ENCODE measurements around the gene RHOV.

The RHOV gene

DNA sequence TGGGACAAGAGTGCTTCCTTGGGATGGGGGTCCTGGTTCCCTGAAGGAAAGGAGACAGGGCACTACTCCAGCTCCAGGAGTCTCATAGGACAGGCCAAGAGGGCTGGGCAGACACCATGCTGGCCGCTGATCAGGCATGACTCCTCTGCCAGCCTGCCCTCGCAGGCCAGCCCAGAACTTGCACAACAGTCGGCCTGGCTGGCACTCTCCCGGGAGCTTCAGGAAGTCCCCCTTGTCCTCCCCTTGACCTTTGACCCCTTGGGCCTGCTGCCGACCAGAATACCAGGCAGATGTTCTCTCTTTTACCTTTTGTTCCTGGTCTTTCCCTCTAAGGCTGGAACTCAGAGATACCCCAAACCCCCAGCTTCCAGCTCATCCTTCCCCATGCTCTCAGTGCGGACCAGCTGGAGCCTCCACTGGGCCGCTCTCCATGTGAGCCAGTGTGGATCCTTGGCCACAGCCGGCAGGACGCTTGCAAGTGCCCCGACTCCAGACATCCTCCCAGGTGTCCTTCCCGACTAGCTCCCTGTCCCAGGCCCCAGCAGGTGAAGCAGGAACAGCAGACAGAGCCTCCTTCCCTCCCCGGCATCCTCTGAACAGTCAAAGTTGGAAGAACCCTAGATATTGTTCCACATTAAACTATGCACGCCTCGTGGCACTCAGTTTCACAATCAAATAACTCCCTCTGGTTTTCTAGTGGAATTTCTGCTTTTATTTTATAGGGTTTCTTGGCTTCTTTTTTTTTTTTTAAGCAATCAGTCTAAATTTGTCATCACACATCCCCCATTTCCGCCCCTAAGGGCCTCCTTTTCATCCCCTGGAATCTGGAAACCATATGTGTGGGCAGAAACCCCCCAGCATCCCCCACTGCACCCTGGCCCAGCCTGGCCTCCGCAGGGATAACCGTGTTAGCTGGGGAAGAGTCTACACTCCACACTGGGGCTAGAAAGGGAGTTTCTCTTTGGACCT, 35.9 kb upstream of the RHOV start:
- Mint-ChIP-seq H3K4me3 (no peak overlapping the region), H3K4me1 (ENCODE audit: low read depth) (peaks cover 6% of the 10 kb centered on the region), H3K27me3 (ENCODE audit: low read depth) (no peaks in the 10 kb centered on the region), H3K27ac (no peak overlapping the region), H3K36me3 (ENCODE audit: low read depth) (peaks cover 2% of the 10 kb centered on the region), H3K9me3 (no peaks in the 10 kb centered on the region)

DNA sequence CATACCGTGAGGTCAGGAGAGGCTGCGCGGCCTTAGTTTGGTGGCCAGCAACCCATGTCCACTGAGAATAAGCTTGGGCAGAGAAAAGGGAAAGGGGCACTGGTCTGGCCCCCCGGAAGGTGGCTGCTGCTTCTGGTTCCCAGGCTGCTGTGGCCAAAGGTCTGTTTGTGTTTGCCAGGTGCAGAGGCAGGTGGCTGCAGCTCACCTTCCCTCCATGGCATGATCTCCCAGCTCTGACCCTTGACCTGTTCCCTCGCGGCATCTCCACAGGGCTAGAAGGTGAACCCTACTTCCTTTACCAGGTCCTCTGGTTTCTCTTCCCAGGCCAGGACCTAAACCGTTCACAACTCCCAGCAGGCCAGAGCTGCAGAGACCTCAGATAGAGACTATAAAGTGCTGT, 34.1 kb upstream of the RHOV start:
- Mint-ChIP-seq H3K4me1 (ENCODE audit: low read depth) (peaks cover 20% of the 10 kb centered on the region), H3K4me3 (no peak overlapping the region), H3K36me3 (ENCODE audit: low read depth) (peaks cover 14% of the 10 kb centered on the region), H3K27me3 (ENCODE audit: low read depth) (no peaks in the 10 kb centered on the region), H3K9me3 (no peaks in the 10 kb centered on the region), H3K27ac (no peak overlapping the region)

GRCh38 chr15:40906991-40907802, 33.2 kb upstream of the RHOV start:
- Mint-ChIP-seq H3K4me3 (peak overlapping the region; percentile 50), H3K27ac (peak overlapping the region; percentile 45), H3K36me3 (ENCODE audit: low read depth) (peaks cover 18% of the 10 kb centered on the region), H3K4me1 (ENCODE audit: low read depth) (peaks cover 26% of the 10 kb centered on the region), H3K27me3 (ENCODE audit: low read depth) (no peaks in the 10 kb centered on the region), H3K9me3 (no peaks in the 10 kb centered on the region)

- Mint-ChIP-seq H3K9me3 (no peaks in the 10 kb centered on the region), H3K27ac (no peak overlapping the region), H3K4me3 (peak overlapping the region; percentile 50), H3K4me1 (ENCODE audit: low read depth) (peaks cover 26% of the 10 kb centered on the region), H3K27me3 (ENCODE audit: low read depth) (no peaks in the 10 kb centered on the region), H3K36me3 (ENCODE audit: low read depth) (peaks cover 19% of the 10 kb centered on the region)
Measured at GRCh38 chr15:40906091-40906990, 32.3 kb upstream of the RHOV start.

GRCh38 chr15:40904552-40905201, 30.6 kb upstream of the RHOV start:
- Mint-ChIP-seq H3K4me1 (ENCODE audit: low read depth) (peaks cover 26% of the 10 kb centered on the region), H3K36me3 (ENCODE audit: low read depth) (peaks cover 22% of the 10 kb centered on the region), H3K27ac (peak overlapping the region; percentile 55), H3K9me3 (no peaks in the 10 kb centered on the region), H3K27me3 (ENCODE audit: low read depth) (no peaks in the 10 kb centered on the region), H3K4me3 (no peak overlapping the region)

- H3K36me3 Mint-ChIP-seq (ENCODE audit: low read depth) = peaks cover 27% of the 10 kb centered on the region
- no peaks in the 10 kb centered on the region for H3K27me3 Mint-ChIP-seq (ENCODE audit: low read depth)
- H3K27ac Mint-ChIP-seq = no peak overlapping the region
- H3K4me1 Mint-ChIP-seq (ENCODE audit: low read depth) = peaks cover 25% of the 10 kb centered on the region
- H3K9me3 Mint-ChIP-seq = no peaks in the 10 kb centered on the region
- H3K4me3 Mint-ChIP-seq = no peak overlapping the region
Measured at GRCh38 chr15:40902605-40903561, 28.8 kb upstream of the RHOV start.

DNA sequence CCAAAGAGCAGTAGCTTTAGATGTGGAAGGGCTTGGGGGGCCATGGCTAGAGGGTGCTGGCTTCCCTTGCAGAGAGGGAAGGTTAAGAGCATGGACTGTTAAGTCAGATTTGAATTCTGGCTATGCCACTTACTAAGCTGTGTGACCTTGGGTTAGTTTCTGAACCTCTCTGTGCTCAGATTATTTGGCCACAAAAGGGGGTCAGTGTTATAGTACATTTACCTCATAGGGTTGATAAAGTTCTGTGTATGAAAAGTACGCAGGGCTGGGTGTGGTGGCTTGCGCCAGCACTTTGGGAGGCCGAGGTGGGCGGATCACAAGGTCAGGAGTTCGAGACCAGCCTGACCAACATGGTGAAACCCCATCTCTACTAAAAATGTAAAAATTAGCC, 27.0 kb upstream of the RHOV start:
- no peak overlapping the region for H3K27ac Mint-ChIP-seq
- no peak overlapping the region for H3K4me3 Mint-ChIP-seq
- H3K36me3 Mint-ChIP-seq (ENCODE audit: low read depth) = peaks cover 33% of the 10 kb centered on the region
- no peaks in the 10 kb centered on the region for H3K27me3 Mint-ChIP-seq (ENCODE audit: low read depth)
- peaks cover 21% of the 10 kb centered on the region for H3K4me1 Mint-ChIP-seq (ENCODE audit: low read depth)
- H3K9me3 Mint-ChIP-seq = no peaks in the 10 kb centered on the region

DNA sequence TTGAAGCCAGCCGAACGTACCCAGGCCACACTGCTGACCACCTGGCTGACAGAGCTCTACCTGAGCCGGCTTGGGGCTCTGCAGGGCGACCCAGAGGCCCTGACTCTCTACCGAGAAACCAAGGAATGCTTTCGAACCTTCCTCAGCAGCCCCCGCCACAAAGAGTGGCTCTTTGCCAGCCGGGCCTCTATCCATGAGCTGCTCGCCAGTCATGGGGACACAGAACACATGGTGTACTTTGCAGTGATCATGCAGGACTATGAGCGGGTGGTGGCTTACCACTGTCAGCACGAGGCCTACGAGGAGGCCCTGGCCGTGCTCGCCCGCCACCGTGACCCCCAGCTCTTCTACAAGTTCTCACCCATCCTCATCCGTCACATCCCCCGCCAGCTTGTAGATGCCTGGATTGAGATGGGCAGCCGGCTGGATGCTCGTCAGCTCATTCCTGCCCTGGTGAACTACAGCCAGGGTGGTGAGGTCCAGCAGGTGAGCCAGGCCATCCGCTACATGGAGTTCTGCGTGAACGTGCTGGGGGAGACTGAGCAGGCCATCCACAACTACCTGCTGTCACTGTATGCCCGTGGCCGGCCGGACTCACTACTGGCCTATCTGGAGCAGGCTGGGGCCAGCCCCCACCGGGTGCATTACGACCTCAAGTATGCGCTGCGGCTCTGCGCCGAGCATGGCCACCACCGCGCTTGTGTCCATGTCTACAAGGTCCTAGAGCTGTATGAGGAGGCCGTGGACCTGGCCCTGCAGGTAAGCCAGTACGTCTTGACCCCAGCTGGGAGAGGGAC, 26.4 kb upstream of the RHOV start:
- Mint-ChIP-seq H3K27ac (no peak overlapping the region), H3K4me3 (no peak overlapping the region)

GRCh38 chr15:40899536-40900207, 25.6 kb upstream of the RHOV start:
- no peak overlapping the region for H3K27ac Mint-ChIP-seq
- no peak overlapping the region for H3K4me3 Mint-ChIP-seq
- peaks cover 35% of the 10 kb centered on the region for H3K36me3 Mint-ChIP-seq (ENCODE audit: low read depth)
- no peaks in the 10 kb centered on the region for H3K27me3 Mint-ChIP-seq (ENCODE audit: low read depth)
- H3K9me3 Mint-ChIP-seq = no peaks in the 10 kb centered on the region
- H3K4me1 Mint-ChIP-seq (ENCODE audit: low read depth) = peaks cover 31% of the 10 kb centered on the region

More for the DNA sequence above, 26.4 kb upstream of the RHOV start:
- peaks cover 27% of the 10 kb centered on the region for H3K4me1 Mint-ChIP-seq (ENCODE audit: low read depth)
- no peaks in the 10 kb centered on the region for H3K9me3 Mint-ChIP-seq
- H3K36me3 Mint-ChIP-seq (ENCODE audit: low read depth) = peaks cover 35% of the 10 kb centered on the region
- no peaks in the 10 kb centered on the region for H3K27me3 Mint-ChIP-seq (ENCODE audit: low read depth)

DNA sequence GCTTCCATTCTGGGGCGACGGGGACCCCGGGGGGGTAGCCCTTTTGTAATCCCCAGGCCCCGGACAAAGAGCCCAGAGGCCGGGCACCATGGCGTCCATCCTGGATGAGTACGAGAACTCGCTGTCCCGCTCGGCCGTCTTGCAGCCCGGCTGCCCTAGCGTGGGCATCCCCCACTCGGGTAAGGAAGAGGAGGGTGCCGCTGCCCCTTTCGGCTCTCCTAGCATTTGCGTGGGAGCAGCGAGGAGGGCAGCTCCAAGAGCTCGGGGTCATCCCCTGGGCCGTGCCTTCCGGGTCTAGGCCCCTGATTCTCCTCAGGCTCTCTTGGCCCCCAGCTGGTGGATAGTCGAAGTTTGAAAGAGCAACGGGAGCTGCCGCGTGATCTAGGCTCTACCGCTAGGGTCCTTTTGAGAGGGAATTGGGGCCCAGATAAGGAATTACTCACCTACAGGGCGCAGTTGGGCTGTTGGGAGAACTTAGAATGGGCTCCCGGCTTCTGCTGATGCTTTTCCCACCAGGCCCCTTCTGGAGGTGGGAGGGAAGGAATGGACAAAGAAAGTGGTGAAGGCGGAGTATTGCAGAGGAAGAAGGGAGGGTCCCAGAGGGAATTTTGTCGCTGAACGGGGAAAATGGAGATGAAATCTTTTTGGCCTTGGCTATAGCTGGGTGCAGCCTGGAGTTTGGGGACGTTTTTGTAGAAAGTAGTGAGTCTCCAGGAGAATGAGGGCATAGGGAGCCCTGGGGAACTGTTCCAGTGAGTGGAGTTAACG, 20.8 kb upstream of the RHOV start:
- Mint-ChIP-seq H3K4me1 (ENCODE audit: low read depth) (peaks cover 32% of the 10 kb centered on the region), H3K9me3 (no peaks in the 10 kb centered on the region), H3K4me3 (peak overlapping the region; percentile 98), H3K36me3 (ENCODE audit: low read depth) (peaks cover 20% of the 10 kb centered on the region), H3K27me3 (ENCODE audit: low read depth) (no peaks in the 10 kb centered on the region), H3K27ac (peak overlapping the region; percentile 96)
